ENCODE data around the gene LAIR1. TPM values are rescaled to one million over a fixed set of nuclear protein-coding genes. Genes with fewer than 3 reads are reported as not detected.
A peak's percentile ranks its signal among the peaks of the same experiment; 100 is the strongest.

LAIR1 gene
- not detected in 2 replicates for polyA plus RNA-seq (2013)

- Histone ChIP-seq H4K8ac (ENCODE audit: low read depth, low read length) (no peak within 1 kb of the TSS), H2BK120ac (ENCODE audit: insufficient read depth, low read length, poor library complexity) (no peak within 1 kb of the TSS), H3K14ac (ENCODE audit: low read length) (no peak within 1 kb of the TSS), H4K91ac (ENCODE audit: low read depth, low read length) (no peak within 1 kb of the TSS), H3K4me2 (ENCODE audit: low read length) (no peak within 1 kb of the TSS), H3K23ac (ENCODE audit: low read length) (no peak within 1 kb of the TSS), H3K9me3 (ENCODE audit: insufficient read depth, low read depth, low read length) (no peaks in the 10 kb centered on the region), H3K79me1 (ENCODE audit: low read length) (no peaks in the 10 kb centered on the region), H3K27ac (ENCODE audit: low read depth, low read length) (no peak within 1 kb of the TSS), H3K36me3 (ENCODE audit: control insufficient read depth in 1 of 2, insufficient read depth in 2 of 2, low read length in 2 of 2) (no peaks in the 10 kb centered on the region), H2BK5ac (ENCODE audit: low read depth, low read length, poor library complexity) (no peak within 1 kb of the TSS), H4K12ac (ENCODE audit: low read depth, low read length) (no peak within 1 kb of the TSS), H3K4me1 (ENCODE audit: control insufficient read depth in 1 of 2, insufficient read depth in 2 of 2, low read length in 2 of 2) (no peaks in the 10 kb centered on the region), H3K4me3 (ENCODE audit: low read depth, low read length) (no peak within 1 kb of the TSS), H2AK5ac (ENCODE audit: low read length) (no peak within 1 kb of the TSS), H3K79me2 (ENCODE audit: control insufficient read depth, insufficient read depth, low read length, poor library complexity) (no peaks in the 10 kb centered on the region), H3K27me3 (ENCODE audit: insufficient read depth, low read length) (no peaks in the 10 kb centered on the region), H2BK12ac (ENCODE audit: low read length) (no peak within 1 kb of the TSS), H2AFZ (ENCODE audit: insufficient read depth, low read length, poor library complexity) (no peak within 1 kb of the TSS), H3K4ac (ENCODE audit: low read depth, low read length) (no peak within 1 kb of the TSS), H3K18ac (ENCODE audit: low read length) (no peak within 1 kb of the TSS), H3K9ac (ENCODE audit: low read length) (no peak within 1 kb of the TSS)
- DNase-seq = peak in 1 of 2 donors; percentile 22
- no CpG with 5 or more reads among the region's 13 CpGs for WGBS (ENCODE audit: extremely low coverage, insufficient coverage, insufficient read length)
Measured at GRCh38 chr19:54364775-54365257, at the start of gene LAIR1. TSS of gene LAIR1 (minus strand) at chr19:54364931. CDS start at chr19:54364804, 127 bp downstream.

DNA sequence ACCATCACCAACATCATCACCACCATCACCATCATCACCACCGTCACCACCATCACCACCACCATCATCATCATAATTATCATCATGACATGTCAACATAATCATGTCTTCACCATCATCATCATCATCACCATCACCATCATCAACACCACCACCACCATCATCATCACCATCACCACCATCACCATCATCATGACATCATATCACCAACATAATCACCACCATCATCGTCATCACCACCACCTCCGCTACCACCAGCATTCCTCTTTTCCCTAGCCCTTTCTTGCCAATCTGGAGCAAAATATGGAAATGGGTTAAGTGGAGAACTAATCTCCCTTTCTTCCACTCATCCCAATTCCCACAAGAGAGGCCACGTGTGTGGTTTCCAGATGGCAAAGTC lies 49.4 kb upstream of the LAIR1 start:
- H3K36me3 ChIP-seq (ENCODE audit: control insufficient read depth in 1 of 2, insufficient read depth in 2 of 2, low read length in 2 of 2) = no peaks in the 10 kb centered on the region
- no CpG with 5 or more reads among the region's 4 CpGs for WGBS (ENCODE audit: extremely low coverage, insufficient coverage, insufficient read length)
- H3K9ac ChIP-seq (ENCODE audit: low read length) = no peak overlapping the region
- no peak overlapping the region for H3K27ac ChIP-seq (ENCODE audit: low read depth, low read length)
- H3K14ac ChIP-seq (ENCODE audit: low read length) = no peak overlapping the region
- H3K4me1 ChIP-seq (ENCODE audit: control insufficient read depth in 1 of 2, insufficient read depth in 2 of 2, low read length in 2 of 2) = no peaks in the 10 kb centered on the region
- H4K91ac ChIP-seq (ENCODE audit: low read depth, low read length) = no peak overlapping the region
- H2AFZ ChIP-seq (ENCODE audit: insufficient read depth, low read length, poor library complexity) = no peak overlapping the region
- no peak overlapping the region for H2BK12ac ChIP-seq (ENCODE audit: low read length)
- no peak overlapping the region for H3K18ac ChIP-seq (ENCODE audit: low read length)
- peaks cover 26% of the 10 kb centered on the region for H3K27me3 ChIP-seq (ENCODE audit: insufficient read depth, low read length)
- H3K4me3 ChIP-seq (ENCODE audit: low read depth, low read length) = peak overlapping the region; percentile 54
- no peaks in the 10 kb centered on the region for H3K79me1 ChIP-seq (ENCODE audit: low read length)
- H3K23ac ChIP-seq (ENCODE audit: low read length) = no peak overlapping the region
- no peaks in the 10 kb centered on the region for H3K79me2 ChIP-seq (ENCODE audit: control insufficient read depth, insufficient read depth, low read length, poor library complexity)
- H4K8ac ChIP-seq (ENCODE audit: low read depth, low read length) = no peak overlapping the region
- H2AK5ac ChIP-seq (ENCODE audit: low read length) = no peak overlapping the region
- DNase-seq = no peak
- H2BK120ac ChIP-seq (ENCODE audit: insufficient read depth, low read length, poor library complexity) = no peak overlapping the region
- H4K12ac ChIP-seq (ENCODE audit: low read depth, low read length) = no peak overlapping the region
- peaks cover 21% of the 10 kb centered on the region for H3K9me3 ChIP-seq (ENCODE audit: insufficient read depth, low read depth, low read length)
- H2BK5ac ChIP-seq (ENCODE audit: low read depth, low read length, poor library complexity) = no peak overlapping the region
- no peak overlapping the region for H3K4ac ChIP-seq (ENCODE audit: low read depth, low read length)
- no peak overlapping the region for H3K4me2 ChIP-seq (ENCODE audit: low read length)

GRCh38 chr19:54412877-54413276 lies 48.1 kb upstream of the LAIR1 start:
- H3K79me2 ChIP-seq (ENCODE audit: control insufficient read depth, insufficient read depth, low read length, poor library complexity) = no peaks in the 10 kb centered on the region
- no peaks in the 10 kb centered on the region for H3K79me1 ChIP-seq (ENCODE audit: low read length)
- no peak overlapping the region for H4K8ac ChIP-seq (ENCODE audit: low read depth, low read length)
- H3K9ac ChIP-seq (ENCODE audit: low read length) = no peak overlapping the region
- H2BK5ac ChIP-seq (ENCODE audit: low read depth, low read length, poor library complexity) = no peak overlapping the region
- peak overlapping the region; percentile 52 for H3K4me3 ChIP-seq (ENCODE audit: low read depth, low read length)
- no peak overlapping the region for H3K4me2 ChIP-seq (ENCODE audit: low read length)
- H3K4ac ChIP-seq (ENCODE audit: low read depth, low read length) = no peak overlapping the region
- H3K4me1 ChIP-seq (ENCODE audit: control insufficient read depth in 1 of 2, insufficient read depth in 2 of 2, low read length in 2 of 2) = no peaks in the 10 kb centered on the region
- H2BK120ac ChIP-seq (ENCODE audit: insufficient read depth, low read length, poor library complexity) = no peak overlapping the region
- H3K18ac ChIP-seq (ENCODE audit: low read length) = no peak overlapping the region
- H3K27me3 ChIP-seq (ENCODE audit: insufficient read depth, low read length) = peaks cover 26% of the 10 kb centered on the region
- no peak overlapping the region for H4K12ac ChIP-seq (ENCODE audit: low read depth, low read length)
- H2BK12ac ChIP-seq (ENCODE audit: low read length) = no peak overlapping the region
- no peaks in the 10 kb centered on the region for H3K36me3 ChIP-seq (ENCODE audit: control insufficient read depth in 1 of 2, insufficient read depth in 2 of 2, low read length in 2 of 2)
- no CpG with 5 or more reads among the region's 4 CpGs for WGBS (ENCODE audit: extremely low coverage, insufficient coverage, insufficient read length)
- H3K27ac ChIP-seq (ENCODE audit: low read depth, low read length) = no peak overlapping the region
- H2AK5ac ChIP-seq (ENCODE audit: low read length) = no peak overlapping the region
- DNase-seq = no peak
- H3K9me3 ChIP-seq (ENCODE audit: insufficient read depth, low read depth, low read length) = peaks cover 21% of the 10 kb centered on the region
- no peak overlapping the region for H4K91ac ChIP-seq (ENCODE audit: low read depth, low read length)
- no peak overlapping the region for H3K23ac ChIP-seq (ENCODE audit: low read length)
- no peak overlapping the region for H2AFZ ChIP-seq (ENCODE audit: insufficient read depth, low read length, poor library complexity)
- H3K14ac ChIP-seq (ENCODE audit: low read length) = no peak overlapping the region

- no peak overlapping the region for H4K12ac ChIP-seq (ENCODE audit: low read depth, low read length)
Measured at GRCh38 chr19:54411033-54411432, 46.3 kb upstream of the LAIR1 start.

More at GRCh38 chr19:54411033-54411432, 46.3 kb upstream of the LAIR1 start:
- no peak overlapping the region for H4K8ac ChIP-seq (ENCODE audit: low read depth, low read length)
- no peak overlapping the region for H2AFZ ChIP-seq (ENCODE audit: insufficient read depth, low read length, poor library complexity)
- no peak overlapping the region for H3K27ac ChIP-seq (ENCODE audit: low read depth, low read length)
- no peak overlapping the region for H3K23ac ChIP-seq (ENCODE audit: low read length)
- peaks cover 14% of the 10 kb centered on the region for H3K27me3 ChIP-seq (ENCODE audit: insufficient read depth, low read length)
- no peak overlapping the region for H2BK12ac ChIP-seq (ENCODE audit: low read length)
- H3K79me1 ChIP-seq (ENCODE audit: low read length) = no peaks in the 10 kb centered on the region
- no peak overlapping the region for H4K91ac ChIP-seq (ENCODE audit: low read depth, low read length)
- H3K4me1 ChIP-seq (ENCODE audit: control insufficient read depth in 1 of 2, insufficient read depth in 2 of 2, low read length in 2 of 2) = no peaks in the 10 kb centered on the region
- no peak overlapping the region for H2BK5ac ChIP-seq (ENCODE audit: low read depth, low read length, poor library complexity)
- peaks cover 14% of the 10 kb centered on the region for H3K9me3 ChIP-seq (ENCODE audit: insufficient read depth, low read depth, low read length)
- H3K14ac ChIP-seq (ENCODE audit: low read length) = no peak overlapping the region
- no peak overlapping the region for H2BK120ac ChIP-seq (ENCODE audit: insufficient read depth, low read length, poor library complexity)
- H3K4me3 ChIP-seq (ENCODE audit: low read depth, low read length) = no peak overlapping the region
- H3K18ac ChIP-seq (ENCODE audit: low read length) = no peak overlapping the region
- no peaks in the 10 kb centered on the region for H3K79me2 ChIP-seq (ENCODE audit: control insufficient read depth, insufficient read depth, low read length, poor library complexity)
- H3K4ac ChIP-seq (ENCODE audit: low read depth, low read length) = no peak overlapping the region
- H3K4me2 ChIP-seq (ENCODE audit: low read length) = no peak overlapping the region
- no peak overlapping the region for H2AK5ac ChIP-seq (ENCODE audit: low read length)
- no peak for DNase-seq
- no peaks in the 10 kb centered on the region for H3K36me3 ChIP-seq (ENCODE audit: control insufficient read depth in 1 of 2, insufficient read depth in 2 of 2, low read length in 2 of 2)
- H3K9ac ChIP-seq (ENCODE audit: low read length) = no peak overlapping the region
